ENCODE measurements around the gene LEKR1.

DNA sequence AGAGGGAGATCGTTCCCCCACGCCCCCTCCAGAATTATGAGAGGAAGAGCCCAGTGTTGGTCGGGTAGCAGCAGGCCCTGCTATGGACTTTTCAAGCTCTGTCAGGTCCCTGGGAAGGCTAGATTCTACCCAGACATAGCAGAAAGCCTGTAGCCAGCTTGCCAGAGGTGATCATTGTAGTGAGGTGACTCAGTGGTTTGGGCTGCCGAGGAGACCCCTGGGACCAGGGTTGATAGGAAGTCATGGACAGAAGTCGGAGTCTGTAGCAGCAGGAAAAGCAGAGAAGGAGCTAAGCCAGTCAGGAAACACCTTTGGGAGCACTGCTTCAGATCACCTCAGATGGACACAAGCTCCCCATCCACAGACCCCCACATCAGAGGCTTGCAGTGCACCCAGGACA is 266.1 kb downstream of the LEKR1 start:
- no peak for TF ChIP-seq SP1 (IDR thresholded peaks at IDR 0.05)
- TF ChIP-seq ELF4 (IDR thresholded peaks at IDR 0.05) = no peak
- no peak for TF ChIP-seq LEF1 (IDR thresholded peaks at IDR 0.05; ENCODE audit: borderline replicate concordance)
- no peak for TF ChIP-seq SUZ12 (IDR thresholded peaks at IDR 0.05)
- no peak for TF ChIP-seq TARDBP (IDR thresholded peaks at IDR 0.05)
- TF ChIP-seq FOXM1 (IDR thresholded peaks at IDR 0.05; ENCODE audit: borderline replicate concordance) = no peak
- TF ChIP-seq ZNF384 (IDR thresholded peaks at IDR 0.05) = no peak

All from HEK293T (cell line).